Fibroblast of peridontal ligament (primary cell): ENCODE results near the gene SLC16A11.
"Not testable (repeated sequence)": the region's sequence is repeated elsewhere in the genome, so short reads cannot be mapped to it uniquely, and the experiment has no call there.

Experiments used
- DNase-seq: peaks from one replicate; pipeline ENCODE4 v3.0.0-alpha.2; 2010; ENCODE audit errors: extremely low read depth

Gene SLC16A11

GRCh38 chr17:7058831-7059447 is 15.0 kb upstream of the SLC16A11 start:
- no peak for DNase-seq

DNA sequence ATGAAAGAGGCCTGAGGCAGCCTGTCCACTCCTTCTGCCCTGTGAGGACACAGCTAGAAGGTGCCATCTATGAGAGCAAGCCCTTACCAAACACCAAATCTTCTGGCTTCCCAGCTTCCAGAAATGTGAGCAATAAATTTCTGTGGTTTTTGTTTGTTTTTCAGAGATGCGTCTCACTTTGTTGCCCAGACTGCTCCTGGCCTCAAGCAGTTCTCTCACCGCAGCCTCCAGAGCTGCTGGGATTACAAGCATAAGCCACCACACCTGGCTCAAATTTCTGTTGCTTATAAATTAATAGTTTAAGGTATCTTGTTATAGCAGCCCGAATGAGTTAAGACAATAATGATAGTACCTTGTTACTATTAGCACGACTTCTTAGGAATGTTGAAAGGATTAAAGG is 12.5 kb upstream of the SLC16A11 start:
- no peak for DNase-seq

DNA sequence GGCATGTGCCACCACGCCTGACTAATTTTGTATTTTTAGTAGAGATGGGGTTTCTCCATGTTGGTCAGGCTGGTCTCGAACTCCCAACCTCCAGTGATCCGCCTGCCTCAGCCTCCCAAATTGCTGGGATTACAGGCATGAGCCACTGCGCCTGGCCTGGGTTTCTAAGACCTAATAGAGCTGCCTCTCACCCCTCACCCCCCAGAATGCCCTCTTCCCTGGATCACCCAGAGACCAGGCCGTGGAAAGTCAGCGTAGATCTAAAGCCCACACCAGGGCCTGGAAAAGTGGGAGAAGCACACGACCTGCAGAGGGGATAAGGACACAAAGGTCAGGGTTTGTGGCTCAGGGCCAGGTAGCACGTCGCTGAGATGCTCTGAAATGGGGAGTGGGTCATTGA is 6.7 kb upstream of the SLC16A11 start:
- not testable (repeated sequence) for DNase-seq

- no peak for DNase-seq
These were observed 5.1 kb upstream of the SLC16A11 start for GRCh38 chr17:7048968-7049367.

DNA sequence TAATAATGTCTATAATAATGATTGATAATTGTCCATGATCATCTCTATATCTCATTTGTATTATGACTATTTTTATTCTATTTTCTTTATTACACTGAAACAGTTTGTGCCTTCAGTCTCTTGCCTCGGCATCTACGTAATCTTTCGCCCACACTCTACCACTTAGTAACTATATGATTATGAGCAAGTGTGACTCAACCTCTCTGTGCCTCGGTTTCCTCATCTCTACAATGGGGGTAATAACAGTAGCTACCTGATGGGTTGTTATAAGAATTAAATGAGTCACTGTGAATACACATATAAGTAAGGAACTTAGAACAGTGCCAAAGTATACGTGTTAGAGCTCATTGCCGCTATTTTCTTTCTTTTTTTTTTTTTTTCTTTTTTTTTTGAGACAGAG is 3.7 kb upstream of the SLC16A11 start:
- no peak for DNase-seq

DNA sequence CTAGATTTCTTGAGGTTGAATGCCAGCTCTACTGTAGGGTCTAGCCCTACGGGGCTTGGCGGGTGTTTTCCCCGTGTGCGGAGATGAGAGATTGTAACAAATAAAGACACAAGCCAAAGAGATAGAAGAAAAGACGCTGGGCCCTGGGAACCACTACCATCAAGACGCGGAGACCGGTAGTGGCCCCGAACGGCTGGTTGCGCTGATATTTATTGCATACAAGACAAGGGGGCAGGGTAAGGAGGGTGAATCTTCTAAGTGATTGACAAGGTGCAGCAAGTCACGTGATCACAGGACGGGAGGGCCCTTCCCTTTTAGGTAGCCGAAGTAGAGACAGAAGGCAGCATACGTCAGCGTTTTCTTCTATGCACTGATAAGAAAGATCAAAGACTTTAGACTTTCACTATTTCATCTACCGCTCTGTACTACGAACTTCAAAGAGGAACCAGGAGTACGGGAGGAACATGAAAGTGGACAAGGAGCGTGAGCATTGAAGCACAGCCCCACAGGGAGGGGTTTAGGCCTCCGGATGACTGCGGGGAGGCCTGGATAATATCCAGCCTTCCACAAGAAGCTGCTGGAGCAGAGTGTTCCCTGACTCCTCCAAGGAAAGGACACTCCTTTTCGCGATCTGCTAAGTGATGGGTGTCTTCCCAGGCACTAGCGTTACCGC is 3.0 kb upstream of the SLC16A11 start:
- not testable (repeated sequence) for DNase-seq

GRCh38 chr17:7046127-7046724 is 2.3 kb upstream of the SLC16A11 start:
- no peak for DNase-seq

DNA sequence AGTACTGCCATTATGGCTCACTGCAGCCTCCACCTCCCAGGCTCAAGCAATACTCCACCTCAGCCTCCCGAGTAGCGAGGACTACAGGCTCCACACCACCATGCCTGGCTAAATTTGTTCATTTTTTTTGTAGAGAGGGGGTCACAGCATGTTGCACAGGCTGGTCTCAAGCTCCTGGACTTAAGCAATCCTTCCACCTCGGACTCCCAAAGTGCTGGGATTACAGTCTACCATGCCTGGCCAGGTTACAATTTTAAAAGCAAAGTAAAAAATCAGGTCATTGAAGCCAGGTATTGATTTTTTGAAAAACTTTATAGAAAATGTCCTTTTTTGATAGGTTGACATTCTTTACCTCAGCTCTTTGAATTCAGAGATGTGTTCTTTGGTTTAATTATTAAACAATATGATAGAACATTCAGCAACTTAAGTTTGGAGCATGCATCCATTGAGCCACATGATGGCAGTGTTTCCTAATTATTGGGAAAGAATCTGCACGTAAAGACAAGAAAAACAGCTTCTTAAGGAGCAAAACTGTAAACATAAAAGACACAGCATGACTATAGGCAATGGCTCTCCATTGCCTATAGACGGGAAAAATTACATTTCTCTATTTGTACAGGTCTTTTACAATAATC is 1.7 kb upstream of the SLC16A11 start:
- DNase-seq = peak; percentile 92

- no peak for DNase-seq
These were observed 753 bp downstream of the SLC16A11 start for GRCh38 chr17:7043182-7043496.

DNA sequence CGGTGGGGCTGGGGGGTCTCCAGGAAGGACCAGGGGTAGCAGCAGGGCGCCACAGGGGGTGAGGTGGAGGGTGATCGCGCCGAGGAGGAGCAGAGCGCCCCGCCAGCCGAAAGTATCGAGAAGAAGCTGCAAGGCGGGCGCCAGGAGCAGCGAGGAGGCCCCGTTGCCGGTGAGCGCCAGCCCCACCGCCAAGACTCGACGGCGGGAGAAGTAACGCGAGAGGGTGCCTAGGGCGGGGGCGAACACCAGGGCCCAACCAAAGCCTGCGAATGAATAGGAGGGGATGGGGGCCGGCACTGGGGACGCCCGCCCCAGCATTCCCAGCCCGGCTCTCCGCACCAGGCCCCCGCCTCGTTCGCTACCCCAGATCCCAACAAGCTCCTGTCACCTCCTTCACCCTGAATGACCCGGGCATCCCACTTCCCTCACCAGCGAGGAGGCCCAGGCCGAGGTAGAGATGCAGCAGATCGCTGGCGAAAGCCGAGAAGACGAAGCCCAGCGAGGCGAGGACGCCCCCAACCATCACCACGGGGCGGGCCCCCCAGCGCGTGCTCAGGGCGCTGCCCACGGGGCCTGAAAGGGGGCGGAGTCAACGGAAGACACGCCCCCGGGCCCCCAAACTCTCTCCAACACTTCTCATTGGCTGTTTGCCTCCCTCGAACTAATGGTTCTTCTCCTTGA is 1.3 kb downstream of the SLC16A11 start:
- no peak for DNase-seq

DNA sequence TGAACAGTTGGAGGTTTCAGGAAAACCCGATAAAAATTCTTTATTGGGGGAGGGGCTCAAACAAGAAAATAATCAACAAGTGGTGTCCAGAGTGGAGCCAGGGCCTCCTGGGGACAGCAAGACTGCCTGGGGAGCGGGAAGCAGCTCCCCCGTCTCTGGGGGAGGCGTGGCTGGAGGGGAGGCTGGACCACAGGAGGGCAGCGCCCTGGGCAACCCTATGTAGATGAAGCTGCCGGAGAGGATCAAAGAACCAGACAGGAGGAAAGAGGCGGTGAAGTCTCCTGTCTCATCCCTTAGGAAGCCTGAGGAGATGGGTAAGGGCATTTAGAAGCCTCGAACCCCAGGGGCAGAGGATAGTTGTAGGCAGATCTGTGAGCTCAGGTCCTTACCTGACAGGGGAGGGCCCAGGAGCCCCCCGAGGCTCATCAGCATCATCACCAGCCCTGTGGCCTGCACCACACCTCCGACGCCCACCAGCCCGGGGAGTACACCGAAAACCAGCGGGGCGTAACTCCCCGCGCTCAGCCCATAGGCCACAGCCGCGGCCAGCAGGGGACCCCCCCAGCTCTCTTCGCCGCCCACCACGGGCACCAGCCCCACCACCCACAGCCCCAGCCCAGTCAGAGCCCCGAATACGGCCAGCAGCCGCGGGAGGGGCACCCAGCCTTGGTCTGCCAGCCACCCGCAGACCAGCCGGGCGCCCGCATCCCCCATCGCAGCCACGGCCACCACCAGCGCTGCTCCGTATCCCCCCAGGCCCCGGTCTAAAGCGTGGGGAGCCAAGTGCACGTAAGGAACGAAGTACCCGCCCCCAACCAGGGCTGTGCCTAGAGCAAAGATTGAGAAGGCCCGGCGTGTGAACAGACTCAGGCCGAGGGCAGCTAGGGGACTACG is 2.0 kb downstream of the SLC16A11 start:
- DNase-seq = no peak

GRCh38 chr17:7039832-7040231 is 4.1 kb downstream of the SLC16A11 start:
- no peak for DNase-seq

DNA sequence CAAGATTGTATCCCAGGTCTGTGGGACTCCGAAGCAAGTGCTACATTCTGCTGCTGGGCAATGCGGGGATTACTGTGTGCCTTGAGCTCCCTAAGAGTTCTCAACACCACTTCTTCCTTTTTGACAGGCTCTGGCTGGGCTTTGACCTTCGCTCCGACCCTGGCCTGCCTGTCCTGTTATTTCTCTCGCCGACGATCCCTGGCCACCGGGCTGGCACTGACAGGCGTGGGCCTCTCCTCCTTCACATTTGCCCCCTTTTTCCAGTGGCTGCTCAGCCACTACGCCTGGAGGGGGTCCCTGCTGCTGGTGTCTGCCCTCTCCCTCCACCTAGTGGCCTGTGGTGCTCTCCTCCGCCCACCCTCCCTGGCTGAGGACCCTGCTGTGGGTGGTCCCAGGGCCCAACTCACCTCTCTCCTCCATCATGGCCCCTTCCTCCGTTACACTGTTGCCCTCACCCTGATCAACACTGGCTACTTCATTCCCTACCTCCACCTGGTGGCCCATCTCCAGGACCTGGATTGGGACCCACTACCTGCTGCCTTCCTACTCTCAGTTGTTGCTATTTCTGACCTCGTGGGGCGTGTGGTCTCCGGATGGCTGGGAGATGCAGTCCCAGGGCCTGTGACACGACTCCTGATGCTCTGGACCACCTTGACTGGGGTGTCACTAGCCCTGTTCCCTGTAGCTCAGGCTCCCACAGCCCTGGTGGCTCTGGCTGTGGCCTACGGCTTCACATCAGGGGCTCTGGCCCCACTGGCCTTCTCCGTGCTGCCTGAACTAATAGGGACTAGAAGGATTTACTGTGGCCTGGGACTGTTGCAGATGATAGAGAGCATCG is 5.6 kb downstream of the SLC16A11 start:
- DNase-seq = no peak

GRCh38 chr17:7035591-7036368 is 8.1 kb downstream of the SLC16A11 start, which contains the start of gene SLC16A13:
TSS of gene SLC16A13 (plus strand) at chr17:7036015. CDS start at chr17:7036383, 368 bp downstream.
- DNase-seq = peak; percentile 91

GRCh38 chr17:7034955-7035590 is 8.8 kb downstream of the SLC16A11 start:
- DNase-seq = no peak

GRCh38 chr17:7029659-7030058 is 14.2 kb downstream of the SLC16A11 start:
- no peak for DNase-seq

- DNase-seq = no peak
These were observed 14.8 kb downstream of the SLC16A11 start for GRCh38 chr17:7029096-7029495.

DNA sequence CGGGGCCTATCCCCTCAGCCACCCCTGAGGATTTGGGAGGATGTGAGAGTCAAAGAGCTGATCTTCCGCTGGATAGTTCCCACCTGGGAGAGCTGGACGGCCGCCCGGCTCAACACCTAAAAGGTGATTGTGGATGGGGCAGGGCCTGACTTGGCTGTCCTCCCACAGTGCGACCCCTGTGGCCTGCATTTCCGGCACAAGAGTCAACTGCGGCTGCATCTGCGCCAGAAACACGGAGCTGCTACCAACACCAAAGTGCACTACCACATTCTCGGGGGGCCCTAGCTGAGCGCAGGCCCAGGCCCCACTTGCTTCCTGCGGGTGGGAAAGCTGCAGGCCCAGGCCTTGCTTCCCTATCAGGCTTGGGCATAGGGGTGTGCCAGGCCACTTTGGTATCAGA is 16.6 kb downstream of the SLC16A11 start:
- DNase-seq = no peak

- no peak for DNase-seq
These were observed 17.3 kb downstream of the SLC16A11 start for GRCh38 chr17:7026471-7027115.
